Measurements from ENCODE around the gene ADAMTS8.

Gene ADAMTS8

GRCh38 chr11:130434521-130435223 lies 6.3 kb upstream of the ADAMTS8 start:
- Histone ChIP-seq H3K27ac (ENCODE audit: low read depth, low read length) (no peak overlapping the region), H3K4me1 (ENCODE audit: control insufficient read depth, insufficient read depth, low read length) (no peaks in the 10 kb centered on the region), H3K4me3 (ENCODE audit: low read depth, low read length) (peak overlapping the region; percentile 87), H3K36me3 (ENCODE audit: control insufficient read depth, insufficient read depth, low read length) (no peaks in the 10 kb centered on the region), H3K9ac (ENCODE audit: low read depth, low read length) (peak overlapping the region; percentile 66), H3K9me3 (ENCODE audit: control insufficient read depth, insufficient read depth, low read length) (no peaks in the 10 kb centered on the region), H3K27me3 (ENCODE audit: control insufficient read depth, insufficient read depth, low read length) (peaks cover 11% of the 10 kb centered on the region)

GRCh38 chr11:130433357-130433756 lies 4.9 kb upstream of the ADAMTS8 start:
- Histone ChIP-seq H3K4me3 (ENCODE audit: low read depth, low read length) (no peak overlapping the region), H3K27me3 (ENCODE audit: control insufficient read depth, insufficient read depth, low read length) (peaks cover 25% of the 10 kb centered on the region), H3K36me3 (ENCODE audit: control insufficient read depth, insufficient read depth, low read length) (no peaks in the 10 kb centered on the region), H3K9ac (ENCODE audit: low read depth, low read length) (no peak overlapping the region), H3K4me1 (ENCODE audit: control insufficient read depth, insufficient read depth, low read length) (peaks cover 7% of the 10 kb centered on the region), H3K27ac (ENCODE audit: low read depth, low read length) (no peak overlapping the region), H3K9me3 (ENCODE audit: control insufficient read depth, insufficient read depth, low read length) (no peaks in the 10 kb centered on the region)

GRCh38 chr11:130431801-130432200 lies 3.4 kb upstream of the ADAMTS8 start:
- Histone ChIP-seq H3K36me3 (ENCODE audit: control insufficient read depth, insufficient read depth, low read length) (no peaks in the 10 kb centered on the region), H3K4me1 (ENCODE audit: control insufficient read depth, insufficient read depth, low read length) (peaks cover 7% of the 10 kb centered on the region), H3K9ac (ENCODE audit: low read depth, low read length) (no peak overlapping the region), H3K27me3 (ENCODE audit: control insufficient read depth, insufficient read depth, low read length) (peaks cover 37% of the 10 kb centered on the region), H3K9me3 (ENCODE audit: control insufficient read depth, insufficient read depth, low read length) (no peaks in the 10 kb centered on the region), H3K27ac (ENCODE audit: low read depth, low read length) (no peak overlapping the region), H3K4me3 (ENCODE audit: low read depth, low read length) (no peak overlapping the region)

GRCh38 chr11:130431331-130431773 lies 2.9 kb upstream of the ADAMTS8 start:
- H3K9ac ChIP-seq (ENCODE audit: low read depth, low read length), result no peak overlapping the region
- H3K27me3 ChIP-seq (ENCODE audit: control insufficient read depth, insufficient read depth, low read length), result peaks cover 41% of the 10 kb centered on the region
- no peak overlapping the region for H3K27ac ChIP-seq (ENCODE audit: low read depth, low read length)
- no peaks in the 10 kb centered on the region for H3K9me3 ChIP-seq (ENCODE audit: control insufficient read depth, insufficient read depth, low read length)
- H3K4me1 ChIP-seq (ENCODE audit: control insufficient read depth, insufficient read depth, low read length), result peaks cover 7% of the 10 kb centered on the region
- no peaks in the 10 kb centered on the region for H3K36me3 ChIP-seq (ENCODE audit: control insufficient read depth, insufficient read depth, low read length)
- H3K4me3 ChIP-seq (ENCODE audit: low read depth, low read length), result no peak overlapping the region

- Histone ChIP-seq H3K4me3 (ENCODE audit: low read depth, low read length) (no peak overlapping the region), H3K27ac (ENCODE audit: low read depth, low read length) (no peak overlapping the region), H3K36me3 (ENCODE audit: control insufficient read depth, insufficient read depth, low read length) (no peaks in the 10 kb centered on the region), H3K27me3 (ENCODE audit: control insufficient read depth, insufficient read depth, low read length) (peaks cover 48% of the 10 kb centered on the region), H3K9ac (ENCODE audit: low read depth, low read length) (no peak overlapping the region), H3K4me1 (ENCODE audit: control insufficient read depth, insufficient read depth, low read length) (peaks cover 7% of the 10 kb centered on the region), H3K9me3 (ENCODE audit: control insufficient read depth, insufficient read depth, low read length) (no peaks in the 10 kb centered on the region)
These were observed 1.6 kb upstream of the ADAMTS8 start for GRCh38 chr11:130429983-130430382.

GRCh38 chr11:130429120-130429681 lies 792 bp upstream of the ADAMTS8 start:
- Histone ChIP-seq H3K9me3 (ENCODE audit: control insufficient read depth, insufficient read depth, low read length) (no peaks in the 10 kb centered on the region), H3K9ac (ENCODE audit: low read depth, low read length) (no peak overlapping the region), H3K36me3 (ENCODE audit: control insufficient read depth, insufficient read depth, low read length) (no peaks in the 10 kb centered on the region), H3K4me3 (ENCODE audit: low read depth, low read length) (no peak overlapping the region), H3K4me1 (ENCODE audit: control insufficient read depth, insufficient read depth, low read length) (peaks cover 7% of the 10 kb centered on the region), H3K27me3 (ENCODE audit: control insufficient read depth, insufficient read depth, low read length) (peaks cover 48% of the 10 kb centered on the region), H3K27ac (ENCODE audit: low read depth, low read length) (no peak overlapping the region)

- no peaks in the 10 kb centered on the region for H3K9me3 ChIP-seq (ENCODE audit: control insufficient read depth, insufficient read depth, low read length)
- no peak overlapping the region for H3K27ac ChIP-seq (ENCODE audit: low read depth, low read length)
- H3K27me3 ChIP-seq (ENCODE audit: control insufficient read depth, insufficient read depth, low read length), result peaks cover 48% of the 10 kb centered on the region
- H3K9ac ChIP-seq (ENCODE audit: low read depth, low read length), result no peak overlapping the region
- H3K4me1 ChIP-seq (ENCODE audit: control insufficient read depth, insufficient read depth, low read length), result peaks cover 7% of the 10 kb centered on the region
- no peaks in the 10 kb centered on the region for H3K36me3 ChIP-seq (ENCODE audit: control insufficient read depth, insufficient read depth, low read length)
- H3K4me3 ChIP-seq (ENCODE audit: low read depth, low read length), result peak overlapping the region; percentile 63
These were observed 661 bp downstream of the ADAMTS8 start for GRCh38 chr11:130427581-130428315.

- H3K27me3 ChIP-seq (ENCODE audit: control insufficient read depth, insufficient read depth, low read length), result peaks cover 48% of the 10 kb centered on the region
- H3K27ac ChIP-seq (ENCODE audit: low read depth, low read length), result no peak overlapping the region
- H3K4me1 ChIP-seq (ENCODE audit: control insufficient read depth, insufficient read depth, low read length), result peaks cover 7% of the 10 kb centered on the region
- peak overlapping the region; percentile 63; the same call in 1 of the 2 replicates for H3K4me3 ChIP-seq (ENCODE audit: low read depth, low read length)
- no peak overlapping the region for H3K9ac ChIP-seq (ENCODE audit: low read depth, low read length)
- H3K9me3 ChIP-seq (ENCODE audit: control insufficient read depth, insufficient read depth, low read length), result no peaks in the 10 kb centered on the region
- H3K36me3 ChIP-seq (ENCODE audit: control insufficient read depth, insufficient read depth, low read length), result no peaks in the 10 kb centered on the region
These were observed 1.5 kb downstream of the ADAMTS8 start for GRCh38 chr11:130426837-130427341.

- Histone ChIP-seq H3K4me3 (ENCODE audit: low read depth, low read length) (no peak overlapping the region), H3K27me3 (ENCODE audit: control insufficient read depth, insufficient read depth, low read length) (peaks cover 48% of the 10 kb centered on the region)
These were observed 2.1 kb downstream of the ADAMTS8 start for GRCh38 chr11:130426223-130426836.

GRCh38 chr11:130425156-130425555 lies 3.3 kb downstream of the ADAMTS8 start:
- Histone ChIP-seq H3K4me3 (ENCODE audit: low read depth, low read length) (no peak overlapping the region), H3K4me1 (ENCODE audit: control insufficient read depth, insufficient read depth, low read length) (peaks cover 7% of the 10 kb centered on the region), H3K9ac (ENCODE audit: low read depth, low read length) (no peak overlapping the region), H3K27me3 (ENCODE audit: control insufficient read depth, insufficient read depth, low read length) (peaks cover 41% of the 10 kb centered on the region), H3K9me3 (ENCODE audit: control insufficient read depth, insufficient read depth, low read length) (no peaks in the 10 kb centered on the region), H3K27ac (ENCODE audit: low read depth, low read length) (no peak overlapping the region), H3K36me3 (ENCODE audit: control insufficient read depth, insufficient read depth, low read length) (no peaks in the 10 kb centered on the region)

More at GRCh38 chr11:130426223-130426836, 2.1 kb downstream of the ADAMTS8 start:
- no peaks in the 10 kb centered on the region for H3K36me3 ChIP-seq (ENCODE audit: control insufficient read depth, insufficient read depth, low read length)
- no peaks in the 10 kb centered on the region for H3K9me3 ChIP-seq (ENCODE audit: control insufficient read depth, insufficient read depth, low read length)
- H3K9ac ChIP-seq (ENCODE audit: low read depth, low read length), result no peak overlapping the region
- H3K27ac ChIP-seq (ENCODE audit: low read depth, low read length), result no peak overlapping the region
- H3K4me1 ChIP-seq (ENCODE audit: control insufficient read depth, insufficient read depth, low read length), result peaks cover 7% of the 10 kb centered on the region
